Karpas-422 (cell line): ENCODE data around the gene PITPNC1. TPM values are rescaled to one million over a fixed set of nuclear protein-coding genes. Genes with fewer than 3 reads are reported as not detected.
"Not testable (repeated sequence)": the region's sequence is repeated elsewhere in the genome, so short reads cannot be mapped to it uniquely, and the experiment has no call there.

ENCODE experiments used
- DNase-seq: peaks from one replicate; pipeline ENCODE4 v3.0.0-alpha.2; 2015
- H2AFZ ChIP-seq: fragments of 200-600 bp; sonication (generic); 2 replicates; pipeline ENCODE4 v1.6.1; 2014; ENCODE audit warnings: antibody characterized with exemption, low read length, mixed read lengths
- H3K27ac ChIP-seq: fragments of 200-600 bp; sonication (generic); 2 replicates; pipeline ENCODE4 v1.5.1; 2014; ENCODE audit warnings: mild to moderate bottlenecking, low read length, moderate library complexity
- H3K27me3 ChIP-seq: fragments of 200-600 bp; sonication (generic); 2 replicates; pipeline ENCODE4 v1.6.1; 2014; ENCODE audit warnings: low read length, mixed read lengths
- H3K36me3 ChIP-seq: fragments of 200-600 bp; sonication (generic); 2 replicates; pipeline ENCODE4 v1.6.1; 2014; ENCODE audit warnings: low read length, mixed read lengths; ENCODE audit not compliant: insufficient read depth
- H3K4me1 ChIP-seq: fragments of 200-600 bp; sonication (generic); 2 replicates; pipeline ENCODE4 v1.6.1; 2014; ENCODE audit warnings: mild to moderate bottlenecking, low read length, mixed read lengths
- H3K4me2 ChIP-seq: fragments of 200-600 bp; sonication (generic); 2 replicates; pipeline ENCODE4 v1.6.1; 2014; ENCODE audit warnings: low read length, low read depth, mild to moderate bottlenecking; ENCODE audit not compliant: poor library complexity, severe bottlenecking
- H3K4me3 ChIP-seq: fragments of 200-600 bp; sonication (generic); 2 replicates; pipeline ENCODE4 v1.5.1; 2014; ENCODE audit warnings: mild to moderate bottlenecking, antibody characterized with exemption, low read length, mixed read lengths
- H3K79me2 ChIP-seq: fragments of 200-600 bp; sonication (generic); 2 replicates; pipeline ENCODE4 v1.6.1; 2014; ENCODE audit warnings: mild to moderate bottlenecking, low read length, mixed read lengths
- H3K9ac ChIP-seq: fragments of 200-600 bp; sonication (generic); 2 replicates; pipeline ENCODE4 v1.6.0; 2014; ENCODE audit warnings: low read length
- H3K9me2 ChIP-seq: fragments of 200-600 bp; sonication (generic), shearing (Covaris generic); replicated peaks from 2 replicates; pipeline ENCODE4 v1.6.0; 2014; ENCODE audit warnings: mild to moderate bottlenecking, low read length, moderate library complexity; ENCODE audit not compliant: insufficient read depth
- H3K9me3 ChIP-seq: fragments of 300-700, 200-600 bp; sonication (generic); 2 replicates; pipeline ENCODE4 v1.6.1; 2014; ENCODE audit warnings: low read length, mixed read lengths
- H4K20me1 ChIP-seq: fragments of 200-600 bp; sonication (generic); 2 replicates; pipeline ENCODE4 v1.6.1; 2014; ENCODE audit warnings: mild to moderate bottlenecking, antibody characterized with exemption, low read length, low read depth; ENCODE audit not compliant: insufficient read depth
- total RNA-seq: library from RNA; depleted of rRNA; stranded (reverse); fragments of >200 nt; shearing (Covaris generic); gene quantifications from 2 replicates; pipeline ENCODE4 v1.2.3, GENCODE V29; 2014; ENCODE audit warnings: low replicate concordance

Gene PITPNC1
- total RNA-seq, 1 experiment from 2014 or later = 3.8 TPM

DNA sequence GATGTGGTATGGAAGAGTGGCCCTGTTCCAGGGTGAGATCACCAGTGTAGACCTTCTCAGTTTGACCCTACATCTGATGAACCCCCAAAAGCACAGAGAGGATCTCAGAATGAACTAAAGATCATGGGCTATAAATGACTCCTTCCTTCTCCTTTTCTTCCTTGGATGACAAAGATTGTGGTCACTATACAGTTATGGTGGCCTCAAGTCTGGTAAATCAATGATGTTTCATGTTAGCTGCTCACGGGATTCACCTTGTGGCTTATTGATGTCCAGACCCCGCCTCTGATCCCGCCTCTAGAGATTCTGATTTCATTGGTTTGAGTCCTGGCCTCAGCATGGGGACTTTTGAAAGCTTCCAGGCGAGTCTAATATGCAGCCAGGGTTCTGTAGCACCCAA lies 112.2 kb downstream of the PITPNC1 start:
- H3K27ac ChIP-seq = no peak overlapping the region
- H3K79me2 ChIP-seq = no peaks in the 10 kb centered on the region
- H3K36me3 ChIP-seq = no peaks in the 10 kb centered on the region
- no peaks in the 10 kb centered on the region for H3K4me1 ChIP-seq
- H2AFZ ChIP-seq = no peak overlapping the region
- 0 out of 2 replicates have a peak, but pooled peaks cover 6% of the 10 kb centered on the region for H4K20me1 ChIP-seq
- no peaks in the 10 kb centered on the region for H3K9me3 ChIP-seq
- no peak overlapping the region for H3K4me2 ChIP-seq
- no peaks in the 10 kb centered on the region for H3K27me3 ChIP-seq
- H3K9me2 ChIP-seq = no peaks in the 10 kb centered on the region
- H3K4me3 ChIP-seq = no peak overlapping the region
- DNase-seq = no peak
- H3K9ac ChIP-seq = no peak overlapping the region

GRCh38 chr17:67490471-67490870 lies 113.4 kb downstream of the PITPNC1 start:
- H4K20me1 ChIP-seq = 0 out of 2 replicates have a peak, but pooled peaks cover 6% of the 10 kb centered on the region
- no peak overlapping the region for H3K27ac ChIP-seq
- H3K9ac ChIP-seq = no peak overlapping the region
- no peaks in the 10 kb centered on the region for H3K36me3 ChIP-seq
- no peaks in the 10 kb centered on the region for H3K9me2 ChIP-seq
- no peaks in the 10 kb centered on the region for H3K9me3 ChIP-seq
- H3K4me3 ChIP-seq = no peak overlapping the region
- H3K4me1 ChIP-seq = no peaks in the 10 kb centered on the region
- no peak overlapping the region for H2AFZ ChIP-seq
- no peaks in the 10 kb centered on the region for H3K27me3 ChIP-seq
- no peaks in the 10 kb centered on the region for H3K79me2 ChIP-seq
- DNase-seq = no peak
- no peak overlapping the region for H3K4me2 ChIP-seq

GRCh38 chr17:67491009-67491680 lies 114.1 kb downstream of the PITPNC1 start:
- H3K9me3 ChIP-seq = no peaks in the 10 kb centered on the region
- no peak overlapping the region for H3K4me3 ChIP-seq

GRCh38 chr17:67491681-67492024 lies 114.6 kb downstream of the PITPNC1 start:
- Histone ChIP-seq H2AFZ (no peak overlapping the region), H4K20me1 (0 out of 2 replicates have a peak, but pooled peaks cover 6% of the 10 kb centered on the region), H3K9ac (no peak overlapping the region), H3K4me2 (no peak overlapping the region), H3K9me2 (no peaks in the 10 kb centered on the region), H3K36me3 (no peaks in the 10 kb centered on the region), H3K9me3 (no peaks in the 10 kb centered on the region), H3K27ac (no peak overlapping the region), H3K27me3 (no peaks in the 10 kb centered on the region), H3K4me3 (no peak overlapping the region), H3K79me2 (no peaks in the 10 kb centered on the region), H3K4me1 (no peaks in the 10 kb centered on the region)
- no peak for DNase-seq

More at GRCh38 chr17:67491009-67491680, 114.1 kb downstream of the PITPNC1 start:
- no peak overlapping the region for H3K4me2 ChIP-seq
- no peaks in the 10 kb centered on the region for H3K27me3 ChIP-seq
- H3K9me2 ChIP-seq = no peaks in the 10 kb centered on the region
- H4K20me1 ChIP-seq = 0 out of 2 replicates have a peak, but pooled peaks cover 6% of the 10 kb centered on the region
- no peak overlapping the region for H2AFZ ChIP-seq
- H3K4me1 ChIP-seq = no peaks in the 10 kb centered on the region
- no peaks in the 10 kb centered on the region for H3K79me2 ChIP-seq
- H3K36me3 ChIP-seq = no peaks in the 10 kb centered on the region
- DNase-seq = no peak
- H3K9ac ChIP-seq = no peak overlapping the region
- H3K27ac ChIP-seq = no peak overlapping the region

DNA sequence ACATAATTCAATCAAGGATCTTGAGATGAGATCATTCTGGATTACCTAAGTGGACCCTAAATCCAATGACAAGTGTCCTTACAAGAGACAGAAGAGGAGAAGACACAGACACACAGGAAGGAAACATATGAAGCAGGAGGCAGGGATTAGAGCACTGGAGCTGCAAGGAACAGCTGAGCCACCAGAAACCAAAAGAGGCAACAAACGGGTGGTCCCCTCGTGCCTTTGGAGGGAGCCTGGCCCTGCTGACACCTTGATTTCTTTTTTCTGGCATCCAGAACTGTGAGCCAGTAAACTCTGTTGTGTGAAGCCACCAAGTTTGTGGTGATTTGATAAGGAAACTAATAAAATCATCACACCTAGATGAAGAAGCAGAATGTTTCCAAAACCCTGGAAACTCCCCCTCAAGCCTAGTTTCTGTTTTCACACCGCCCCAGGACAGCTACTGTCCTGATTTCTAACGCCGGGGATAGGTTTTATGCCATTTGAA lies 115.2 kb downstream of the PITPNC1 start:
- Histone ChIP-seq H3K79me2 (no peaks in the 10 kb centered on the region), H3K4me3 (no peak overlapping the region), H3K4me2 (no peak overlapping the region), H3K36me3 (no peaks in the 10 kb centered on the region), H3K9me2 (no peaks in the 10 kb centered on the region), H2AFZ (no peak overlapping the region), H4K20me1 (0 out of 2 replicates have a peak, but pooled peaks cover 6% of the 10 kb centered on the region), H3K4me1 (no peaks in the 10 kb centered on the region), H3K27me3 (no peaks in the 10 kb centered on the region), H3K27ac (no peak overlapping the region), H3K9ac (no peak overlapping the region), H3K9me3 (no peaks in the 10 kb centered on the region)
- DNase-seq = no peak

DNA sequence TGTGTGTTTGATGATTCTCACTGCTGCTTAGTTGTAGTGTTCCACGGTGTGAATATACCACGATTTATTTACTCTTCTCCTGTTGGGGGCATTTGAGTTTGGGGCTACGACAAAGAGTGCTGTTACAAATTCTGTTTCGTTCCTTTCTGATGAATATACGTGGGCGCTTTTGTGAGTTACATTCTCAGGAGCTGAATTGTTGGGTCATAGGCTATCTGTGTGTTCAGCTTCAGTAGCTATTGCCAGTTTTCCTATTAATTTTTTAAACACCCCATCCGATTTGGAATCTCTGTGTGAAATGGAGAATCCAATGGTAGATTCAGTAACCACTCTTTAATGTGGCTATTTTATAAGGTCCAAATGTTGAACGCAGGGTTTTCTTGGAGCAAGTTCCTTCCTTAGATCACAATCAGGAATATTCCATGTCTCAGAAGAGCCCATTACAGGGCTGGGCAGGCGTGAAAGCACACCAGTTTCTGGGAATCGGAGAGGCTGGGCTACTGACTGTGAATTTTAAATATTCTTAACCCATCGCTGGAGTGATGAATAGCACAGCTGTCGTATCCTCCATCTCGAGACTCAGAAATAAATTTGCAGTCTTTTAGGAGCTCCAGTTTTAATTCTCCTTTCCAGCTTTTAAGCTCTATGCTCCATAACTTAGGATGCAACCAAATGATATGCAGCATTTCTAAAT lies 115.9 kb downstream of the PITPNC1 start:
- Histone ChIP-seq H3K9me3 (no peaks in the 10 kb centered on the region), H2AFZ (no peak overlapping the region), H3K4me3 (no peak overlapping the region), H4K20me1 (0 out of 2 replicates have a peak, but pooled peaks cover 6% of the 10 kb centered on the region), H3K27ac (no peak overlapping the region), H3K4me1 (no peaks in the 10 kb centered on the region), H3K9ac (no peak overlapping the region), H3K27me3 (no peaks in the 10 kb centered on the region), H3K36me3 (no peaks in the 10 kb centered on the region), H3K4me2 (no peak overlapping the region), H3K79me2 (no peaks in the 10 kb centered on the region), H3K9me2 (no peaks in the 10 kb centered on the region)
- no peak for DNase-seq

DNA sequence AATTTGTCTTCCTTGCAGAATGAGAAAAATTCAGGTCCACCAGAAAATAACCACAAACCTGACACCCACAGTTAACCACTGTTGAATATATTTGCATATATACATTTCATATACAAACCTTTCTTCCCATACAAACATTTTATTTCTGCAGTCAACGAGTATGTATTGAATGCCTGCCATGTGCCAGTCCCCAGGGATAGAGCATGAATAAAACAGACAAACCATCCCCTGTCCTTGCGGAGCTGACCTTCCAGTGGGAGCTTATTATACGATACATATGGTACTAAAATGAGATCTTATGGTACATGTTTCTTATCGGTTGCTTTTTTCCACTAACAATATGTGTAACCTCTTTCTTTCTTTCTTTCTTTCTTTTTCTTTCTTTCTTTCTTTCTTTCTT lies 116.7 kb downstream of the PITPNC1 start:
- H3K4me3 ChIP-seq = no peak overlapping the region
- H4K20me1 ChIP-seq = 0 out of 2 replicates have a peak, but pooled peaks cover 6% of the 10 kb centered on the region

GRCh38 chr17:67495534-67495933 lies 118.5 kb downstream of the PITPNC1 start:
- H3K4me3 ChIP-seq, H3K4me2 ChIP-seq, H2AFZ ChIP-seq, H3K27ac ChIP-seq, DNase-seq, H3K9me3 ChIP-seq, H4K20me1 ChIP-seq, H3K9ac ChIP-seq, H3K36me3 ChIP-seq, H3K4me1 ChIP-seq, H3K79me2 ChIP-seq, H3K9me2 ChIP-seq, H3K27me3 ChIP-seq: not testable (repeated sequence)

More for the DNA sequence above, 116.7 kb downstream of the PITPNC1 start:
- H3K9me2 ChIP-seq = no peaks in the 10 kb centered on the region
- no peaks in the 10 kb centered on the region for H3K9me3 ChIP-seq
- H3K27me3 ChIP-seq = no peaks in the 10 kb centered on the region
- H3K4me1 ChIP-seq = no peaks in the 10 kb centered on the region
- H3K36me3 ChIP-seq = no peaks in the 10 kb centered on the region
- H3K4me2 ChIP-seq = no peak overlapping the region
- H3K27ac ChIP-seq = no peak overlapping the region
- H2AFZ ChIP-seq = no peak overlapping the region
- DNase-seq = no peak
- no peaks in the 10 kb centered on the region for H3K79me2 ChIP-seq
- H3K9ac ChIP-seq = no peak overlapping the region
